Forelimb muscle (tissue), 1 donor: Measurements from ENCODE around the gene MTERF1. TPM values are rescaled to one million over a fixed set of nuclear protein-coding genes. Genes with fewer than 3 reads are reported as not detected.
"Not testable (repeated sequence)": the region's sequence is repeated elsewhere in the genome, so short reads cannot be mapped to it uniquely, and the experiment has no call there.

Source experiments
- DNase-seq: peaks from one replicate; pipeline ENCODE4 v3.0.0-alpha.2; 2013; ENCODE audit warnings: low read depth
- polyA plus RNA-seq: library from polyadenylated mRNA; unstranded; fragments of 120-200 nt; gene quantifications from one replicate; pipeline ENCODE4 v1.2.1, GENCODE V29; 2013; ENCODE audit not compliant: insufficient read length

MTERF1 gene
- polyA plus RNA-seq, result 10.0 TPM

- DNase-seq, result peak; percentile 81
Measured at GRCh38 chr7:91880413-91881241, at the start of gene MTERF1. Gene MTERF1 (minus strand): TSS chr7:91880702. CDS start chr7:91880083, 619 bp downstream.

GRCh38 chr7:91929463-91929862, 49.0 kb upstream of the MTERF1 start:
- DNase-seq, result no peak

GRCh38 chr7:91927912-91928311, 47.4 kb upstream of the MTERF1 start:
- DNase-seq, result no peak

GRCh38 chr7:91922857-91923256, 42.4 kb upstream of the MTERF1 start:
- no peak for DNase-seq

- DNase-seq, result no peak
Measured at GRCh38 chr7:91918356-91918755, 37.9 kb upstream of the MTERF1 start.

GRCh38 chr7:91916051-91916440, 35.5 kb upstream of the MTERF1 start:
- DNase-seq, result no peak

GRCh38 chr7:91915401-91916050, 35.0 kb upstream of the MTERF1 start:
- no peak for DNase-seq

- no peak for DNase-seq
Measured at GRCh38 chr7:91913612-91914011, 33.1 kb upstream of the MTERF1 start.

GRCh38 chr7:91912494-91912893, 32.0 kb upstream of the MTERF1 start:
- DNase-seq, result no peak

- DNase-seq, result no peak
Measured at GRCh38 chr7:91911121-91911520, 30.6 kb upstream of the MTERF1 start.

- no peak for DNase-seq
Measured at GRCh38 chr7:91910171-91910570, 29.7 kb upstream of the MTERF1 start.

- no peak for DNase-seq
Measured at GRCh38 chr7:91899563-91899962, 19.1 kb upstream of the MTERF1 start.

- DNase-seq, result no peak
Measured at GRCh38 chr7:91898240-91898992, 17.9 kb upstream of the MTERF1 start.

- no peak for DNase-seq
Measured at GRCh38 chr7:91894781-91895480, 14.4 kb upstream of the MTERF1 start.

- DNase-seq, result not testable (repeated sequence)
Measured at GRCh38 chr7:91893699-91894098, 13.2 kb upstream of the MTERF1 start.

GRCh38 chr7:91892821-91893340, 12.4 kb upstream of the MTERF1 start:
- DNase-seq, result no peak

- DNase-seq, result no peak
Measured at GRCh38 chr7:91892099-91892705, 11.7 kb upstream of the MTERF1 start.

- DNase-seq, result not testable (repeated sequence)
Measured at GRCh38 chr7:91888271-91889175, 8.0 kb upstream of the MTERF1 start.

GRCh38 chr7:91887336-91888213, 7.1 kb upstream of the MTERF1 start:
- not testable (repeated sequence) for DNase-seq
